HG02642 (cell line): ENCODE results near the gene DDX27.
A peak's percentile ranks its signal among the peaks of the same experiment; 100 is the strongest.

Experiments used
- ATAC-seq: cut with Tn5 transposase; IDR thresholded peaks from one replicate; pipeline ENCODE4 v1.9.1; 2021; ENCODE audit warnings: mild to moderate bottlenecking; ENCODE audit not compliant: unreplicated experiment, poor library complexity

Gene DDX27

GRCh38 chr20:49276161-49276960 lies 57.1 kb downstream of the DDX27 start:
- no peak for ATAC-seq

- ATAC-seq = no peak
Observed at GRCh38 chr20:49276961-49277785, 58.0 kb downstream of the DDX27 start.

- ATAC-seq = no peak
Observed at GRCh38 chr20:49277786-49278035, 58.5 kb downstream of the DDX27 start.

- ATAC-seq = peak; percentile 90
Observed at GRCh38 chr20:49278036-49278817, 59.0 kb downstream of the DDX27 start, which contains the start of gene ZNFX1. ZNFX1 (minus strand) TSS chr20:49278057; CDS start chr20:49275839, 2,218 bp downstream.

GRCh38 chr20:49278818-49279676 lies 59.8 kb downstream of the DDX27 start:
- ATAC-seq = no peak

- no peak for ATAC-seq
Observed at GRCh38 chr20:49279677-49280462, 60.7 kb downstream of the DDX27 start.

GRCh38 chr20:49280463-49281058 lies 61.3 kb downstream of the DDX27 start:
- no peak for ATAC-seq

GRCh38 chr20:49281059-49281912 lies 62.1 kb downstream of the DDX27 start:
- ATAC-seq = no peak

GRCh38 chr20:49281913-49282467 lies 62.8 kb downstream of the DDX27 start:
- ATAC-seq = no peak

- no peak for ATAC-seq
Observed at GRCh38 chr20:49282584-49283171, 63.5 kb downstream of the DDX27 start.

GRCh38 chr20:49283176-49283702 lies 64.0 kb downstream of the DDX27 start:
- no peak for ATAC-seq

- ATAC-seq = no peak
Observed at GRCh38 chr20:49283703-49284625, 64.7 kb downstream of the DDX27 start.

GRCh38 chr20:49284818-49285217 lies 65.6 kb downstream of the DDX27 start:
- ATAC-seq = no peak

- ATAC-seq = no peak
Observed at GRCh38 chr20:49285233-49285668, 66.0 kb downstream of the DDX27 start.

GRCh38 chr20:49285813-49286494 lies 66.7 kb downstream of the DDX27 start:
- ATAC-seq = no peak
